ENCODE data around the gene ST6GALNAC3. TPM values are rescaled to one million over a fixed set of nuclear protein-coding genes. Genes with fewer than 3 reads are reported as not detected.

The ST6GALNAC3 gene
- total and polyA plus RNA-seq, 2 donors: 1.2 to 1.8 TPM

GRCh38 chr1:76154206-76154956, 79.8 kb downstream of the ST6GALNAC3 start:
- Histone ChIP-seq H3K27ac (ENCODE audit: low read depth in 1 of 2, low read length in 1 of 2) (peak overlapping the region; percentile 50 to 76), H3K36me3 (ENCODE audit: control insufficient read depth in 2 of 2, insufficient read depth in 2 of 2, low read length in 1 of 2) (no peaks in the 10 kb centered on the region), H3K9me3 (ENCODE audit: control insufficient read depth in 2 of 2, insufficient read depth in 1 of 2, low read length in 1 of 2) (no peaks in the 10 kb centered on the region), H3K27me3 (ENCODE audit: control insufficient read depth in 2 of 2, insufficient read depth in 1 of 2, low read length in 1 of 2) (no peaks in the 10 kb centered on the region), H3K4me1 (ENCODE audit: control insufficient read depth in 2 of 2, insufficient read depth in 2 of 2, low read length in 2 of 2) (peaks cover 3 to 8% of the 10 kb centered on the region in 2 donors), H3K4me3 (ENCODE audit: low read length in 2 of 2) (peak overlapping the region; percentile 32 to 47)
- DNase-seq (ENCODE audit: low read depth in 6 of 9, low spot score in 9 of 9): peak; percentile 64 to 91 (median 82)
- 5% methylated on average over 17 of the region's 17 CpGs for WGBS

GRCh38 chr1:76156987-76157386, 82.4 kb downstream of the ST6GALNAC3 start:
- H3K27me3 ChIP-seq (ENCODE audit: control insufficient read depth in 2 of 2, insufficient read depth in 1 of 2, low read length in 1 of 2): no peaks in the 10 kb centered on the region
- H3K9me3 ChIP-seq (ENCODE audit: control insufficient read depth in 2 of 2, insufficient read depth in 1 of 2, low read length in 1 of 2): no peaks in the 10 kb centered on the region
- WGBS: 70% methylated on average over 4 of the region's 4 CpGs
- H3K36me3 ChIP-seq (ENCODE audit: control insufficient read depth in 2 of 2, insufficient read depth in 2 of 2, low read length in 1 of 2): no peaks in the 10 kb centered on the region
- H3K4me3 ChIP-seq (ENCODE audit: low read length in 2 of 2): no peak overlapping the region
- no peak overlapping the region for H3K27ac ChIP-seq (ENCODE audit: low read depth in 1 of 2, low read length in 1 of 2)
- DNase-seq (ENCODE audit: low read depth in 6 of 9, low spot score in 9 of 9): no peak
- peaks cover 3 to 8% of the 10 kb centered on the region in 2 donors for H3K4me1 ChIP-seq (ENCODE audit: control insufficient read depth in 2 of 2, insufficient read depth in 2 of 2, low read length in 2 of 2)

GRCh38 chr1:76158126-76158525, 83.6 kb downstream of the ST6GALNAC3 start:
- H3K36me3 ChIP-seq (ENCODE audit: control insufficient read depth in 2 of 2, insufficient read depth in 2 of 2, low read length in 1 of 2): no peaks in the 10 kb centered on the region
- no peak overlapping the region for H3K4me3 ChIP-seq (ENCODE audit: low read length in 2 of 2)
- H3K4me1 ChIP-seq (ENCODE audit: control insufficient read depth in 2 of 2, insufficient read depth in 2 of 2, low read length in 2 of 2): peaks cover 3 to 8% of the 10 kb centered on the region in 2 donors
- 96% methylated on average over 4 of the region's 4 CpGs for WGBS
- no peak overlapping the region for H3K27ac ChIP-seq (ENCODE audit: low read depth in 1 of 2, low read length in 1 of 2)
- no peaks in the 10 kb centered on the region for H3K9me3 ChIP-seq (ENCODE audit: control insufficient read depth in 2 of 2, insufficient read depth in 1 of 2, low read length in 1 of 2)
- no peaks in the 10 kb centered on the region for H3K27me3 ChIP-seq (ENCODE audit: control insufficient read depth in 2 of 2, insufficient read depth in 1 of 2, low read length in 1 of 2)
- DNase-seq (ENCODE audit: low read depth in 6 of 9, low spot score in 9 of 9): no peak

- Histone ChIP-seq H3K27me3 (ENCODE audit: control insufficient read depth in 2 of 2, insufficient read depth in 1 of 2, low read length in 1 of 2) (no peaks in the 10 kb centered on the region), H3K4me3 (ENCODE audit: low read length in 2 of 2) (no peak overlapping the region), H3K9me3 (ENCODE audit: control insufficient read depth in 2 of 2, insufficient read depth in 1 of 2, low read length in 1 of 2) (no peaks in the 10 kb centered on the region), H3K27ac (ENCODE audit: low read depth in 1 of 2, low read length in 1 of 2) (no peak overlapping the region), H3K36me3 (ENCODE audit: control insufficient read depth in 2 of 2, insufficient read depth in 2 of 2, low read length in 1 of 2) (no peaks in the 10 kb centered on the region), H3K4me1 (ENCODE audit: control insufficient read depth in 2 of 2, insufficient read depth in 2 of 2, low read length in 2 of 2) (no peaks in the 10 kb centered on the region)
- WGBS: 94% methylated on average over 4 of the region's 4 CpGs
- peak in 1 of 9 donors; percentile 36 for DNase-seq (ENCODE audit: low read depth in 6 of 9, low spot score in 9 of 9)
Measured at GRCh38 chr1:76160225-76160624, 85.7 kb downstream of the ST6GALNAC3 start.

GRCh38 chr1:76161451-76161850, 86.9 kb downstream of the ST6GALNAC3 start:
- Histone ChIP-seq H3K9me3 (ENCODE audit: control insufficient read depth in 2 of 2, insufficient read depth in 1 of 2, low read length in 1 of 2) (no peaks in the 10 kb centered on the region), H3K4me3 (ENCODE audit: low read length in 2 of 2) (no peak overlapping the region), H3K4me1 (ENCODE audit: control insufficient read depth in 2 of 2, insufficient read depth in 2 of 2, low read length in 2 of 2) (no peaks in the 10 kb centered on the region), H3K27ac (ENCODE audit: low read depth in 1 of 2, low read length in 1 of 2) (no peak overlapping the region), H3K36me3 (ENCODE audit: control insufficient read depth in 2 of 2, insufficient read depth in 2 of 2, low read length in 1 of 2) (no peaks in the 10 kb centered on the region), H3K27me3 (ENCODE audit: control insufficient read depth in 2 of 2, insufficient read depth in 1 of 2, low read length in 1 of 2) (no peaks in the 10 kb centered on the region)
- 93% methylated on average over 2 of the region's 2 CpGs for WGBS
- DNase-seq (ENCODE audit: low read depth in 6 of 9, low spot score in 9 of 9): no peak

GRCh38 chr1:76162254-76162653, 87.7 kb downstream of the ST6GALNAC3 start:
- Histone ChIP-seq H3K4me3 (ENCODE audit: low read length in 2 of 2) (no peak overlapping the region), H3K27ac (ENCODE audit: low read depth in 1 of 2, low read length in 1 of 2) (no peak overlapping the region), H3K36me3 (ENCODE audit: control insufficient read depth in 2 of 2, insufficient read depth in 2 of 2, low read length in 1 of 2) (no peaks in the 10 kb centered on the region), H3K9me3 (ENCODE audit: control insufficient read depth in 2 of 2, insufficient read depth in 1 of 2, low read length in 1 of 2) (no peaks in the 10 kb centered on the region), H3K4me1 (ENCODE audit: control insufficient read depth in 2 of 2, insufficient read depth in 2 of 2, low read length in 2 of 2) (no peaks in the 10 kb centered on the region), H3K27me3 (ENCODE audit: control insufficient read depth in 2 of 2, insufficient read depth in 1 of 2, low read length in 1 of 2) (no peaks in the 10 kb centered on the region)
- WGBS: 97% methylated on average over 5 of the region's 5 CpGs
- DNase-seq (ENCODE audit: low read depth in 6 of 9, low spot score in 9 of 9): no peak

- Histone ChIP-seq H3K4me3 (ENCODE audit: low read length in 2 of 2) (no peak overlapping the region), H3K27me3 (ENCODE audit: control insufficient read depth in 2 of 2, insufficient read depth in 1 of 2, low read length in 1 of 2) (no peaks in the 10 kb centered on the region), H3K4me1 (ENCODE audit: control insufficient read depth in 2 of 2, insufficient read depth in 2 of 2, low read length in 2 of 2) (no peaks in the 10 kb centered on the region), H3K36me3 (ENCODE audit: control insufficient read depth in 2 of 2, insufficient read depth in 2 of 2, low read length in 1 of 2) (no peaks in the 10 kb centered on the region), H3K9me3 (ENCODE audit: control insufficient read depth in 2 of 2, insufficient read depth in 1 of 2, low read length in 1 of 2) (no peaks in the 10 kb centered on the region), H3K27ac (ENCODE audit: low read depth in 1 of 2, low read length in 1 of 2) (no peak overlapping the region)
- no peak for DNase-seq (ENCODE audit: low read depth in 6 of 9, low spot score in 9 of 9)
Measured at GRCh38 chr1:76164165-76164564, 89.6 kb downstream of the ST6GALNAC3 start.

- 84% methylated on average over 2 of the region's 2 CpGs for WGBS
Measured at GRCh38 chr1:76170084-76170483, 95.5 kb downstream of the ST6GALNAC3 start.

GRCh38 chr1:76170513-76170912, 96.0 kb downstream of the ST6GALNAC3 start:
- no peaks in the 10 kb centered on the region for H3K9me3 ChIP-seq (ENCODE audit: control insufficient read depth in 2 of 2, insufficient read depth in 1 of 2, low read length in 1 of 2)
- 90% methylated on average over 2 of the region's 2 CpGs for WGBS
- DNase-seq (ENCODE audit: low read depth in 6 of 9, low spot score in 9 of 9): peak in 1 of 9 donors; percentile 60

More at GRCh38 chr1:76170084-76170483, 95.5 kb downstream of the ST6GALNAC3 start:
- Histone ChIP-seq H3K9me3 (ENCODE audit: control insufficient read depth in 2 of 2, insufficient read depth in 1 of 2, low read length in 1 of 2) (no peaks in the 10 kb centered on the region), H3K27me3 (ENCODE audit: control insufficient read depth in 2 of 2, insufficient read depth in 1 of 2, low read length in 1 of 2) (no peaks in the 10 kb centered on the region), H3K27ac (ENCODE audit: low read depth in 1 of 2, low read length in 1 of 2) (no peak overlapping the region), H3K4me1 (ENCODE audit: control insufficient read depth in 2 of 2, insufficient read depth in 2 of 2, low read length in 2 of 2) (peaks cover 0 to 5% of the 10 kb centered on the region in 2 donors), H3K36me3 (ENCODE audit: control insufficient read depth in 2 of 2, insufficient read depth in 2 of 2, low read length in 1 of 2) (no peaks in the 10 kb centered on the region), H3K4me3 (ENCODE audit: low read length in 2 of 2) (no peak overlapping the region)
- peak in 4 of 9 donors; percentile 19 to 70 (median 26) for DNase-seq (ENCODE audit: low read depth in 6 of 9, low spot score in 9 of 9)

More at GRCh38 chr1:76170513-76170912, 96.0 kb downstream of the ST6GALNAC3 start:
- Histone ChIP-seq H3K27ac (ENCODE audit: low read depth in 1 of 2, low read length in 1 of 2) (no peak overlapping the region), H3K27me3 (ENCODE audit: control insufficient read depth in 2 of 2, insufficient read depth in 1 of 2, low read length in 1 of 2) (no peaks in the 10 kb centered on the region), H3K4me3 (ENCODE audit: low read length in 2 of 2) (no peak overlapping the region), H3K4me1 (ENCODE audit: control insufficient read depth in 2 of 2, insufficient read depth in 2 of 2, low read length in 2 of 2) (peaks cover 0 to 5% of the 10 kb centered on the region in 2 donors), H3K36me3 (ENCODE audit: control insufficient read depth in 2 of 2, insufficient read depth in 2 of 2, low read length in 1 of 2) (no peaks in the 10 kb centered on the region)
